Vagina (tissue), 2 donors: ENCODE results near the gene FKTN.
A peak's percentile ranks its signal among the peaks of the same experiment; 100 is the strongest.

Experiments used
- POLR2A ChIP-seq, 2 donors: fragments of 450-650 bp; IDR thresholded peaks; one replicate each; pipeline ENCODE4 v1.6.1; 2017; ENCODE audit warnings: antibody characterized with exemption in 2 of 2, mild to moderate bottlenecking in 2 of 2, moderate library complexity in 2 of 2
- POLR2AphosphoS5 ChIP-seq, 2 donors: sonication (generic); formaldehyde crosslinking; IDR thresholded peaks; one replicate each; pipeline ENCODE4 v1.9.0; 2017; ENCODE audit warnings: antibody characterized with exemption in 2 of 2, mild to moderate bottlenecking in 2 of 2, low read depth in 1 of 2; ENCODE audit not compliant: insufficient read depth in 1 of 2
- TF ChIP-seq, protein P1 (sequence below), 3 experiments: fragments of 450-650 bp in 2 of 3; fragments of 200-600 bp in 1 of 3; sonication (generic) in 1 of 3; IDR thresholded peaks; one replicate each; pipeline ENCODE4 v1.5.1; 2017 to 2019; ENCODE audit warnings: antibody characterized with exemption in 3 of 3, mild to moderate bottlenecking in 2 of 3, moderate library complexity in 2 of 3

DNA sequence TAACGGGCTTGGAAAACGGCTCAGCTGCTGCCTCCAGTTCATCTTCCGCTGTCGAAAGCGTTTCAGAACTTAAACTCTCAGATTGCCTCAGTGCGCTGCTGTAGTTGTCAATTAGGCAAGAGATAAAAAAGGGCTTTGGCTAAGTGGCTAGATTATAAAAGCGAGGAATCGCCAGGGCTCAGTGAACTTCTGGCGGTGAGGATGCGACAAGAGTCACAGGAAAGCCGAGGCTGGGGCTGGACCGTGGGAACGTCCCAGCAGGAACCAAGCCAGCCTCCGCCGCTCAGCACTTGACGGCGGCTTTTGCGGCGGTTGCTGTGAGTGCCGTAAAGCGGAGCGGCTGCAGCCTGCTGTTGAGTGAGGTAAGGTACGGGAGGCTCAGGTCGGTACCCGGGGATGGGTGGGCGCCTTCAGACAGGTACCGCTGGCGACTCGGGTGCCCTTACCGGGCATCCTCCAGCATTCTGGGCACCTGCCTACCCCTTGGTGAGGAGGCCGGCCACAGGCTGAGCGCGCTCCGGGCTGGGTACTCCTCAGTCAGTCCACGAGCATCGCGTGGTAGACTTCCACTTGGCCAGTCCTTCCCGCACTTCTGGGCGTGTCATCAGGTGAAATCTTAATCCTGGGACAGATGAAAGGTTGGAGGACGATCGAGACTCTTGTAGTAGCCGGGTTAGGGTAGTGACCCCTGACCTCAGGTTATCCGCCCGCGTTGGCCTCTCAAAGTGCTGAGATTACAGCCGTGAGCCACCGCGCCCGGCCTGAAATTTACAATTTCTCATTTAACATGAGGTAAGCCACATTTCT, at the start of gene FKTN:
- TF ChIP-seq, protein P1, sequence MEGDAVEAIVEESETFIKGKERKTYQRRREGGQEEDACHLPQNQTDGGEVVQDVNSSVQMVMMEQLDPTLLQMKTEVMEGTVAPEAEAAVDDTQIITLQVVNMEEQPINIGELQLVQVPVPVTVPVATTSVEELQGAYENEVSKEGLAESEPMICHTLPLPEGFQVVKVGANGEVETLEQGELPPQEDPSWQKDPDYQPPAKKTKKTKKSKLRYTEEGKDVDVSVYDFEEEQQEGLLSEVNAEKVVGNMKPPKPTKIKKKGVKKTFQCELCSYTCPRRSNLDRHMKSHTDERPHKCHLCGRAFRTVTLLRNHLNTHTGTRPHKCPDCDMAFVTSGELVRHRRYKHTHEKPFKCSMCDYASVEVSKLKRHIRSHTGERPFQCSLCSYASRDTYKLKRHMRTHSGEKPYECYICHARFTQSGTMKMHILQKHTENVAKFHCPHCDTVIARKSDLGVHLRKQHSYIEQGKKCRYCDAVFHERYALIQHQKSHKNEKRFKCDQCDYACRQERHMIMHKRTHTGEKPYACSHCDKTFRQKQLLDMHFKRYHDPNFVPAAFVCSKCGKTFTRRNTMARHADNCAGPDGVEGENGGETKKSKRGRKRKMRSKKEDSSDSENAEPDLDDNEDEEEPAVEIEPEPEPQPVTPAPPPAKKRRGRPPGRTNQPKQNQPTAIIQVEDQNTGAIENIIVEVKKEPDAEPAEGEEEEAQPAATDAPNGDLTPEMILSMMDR (IDR thresholded peaks at IDR 0.05): no peak
- no peak for TF ChIP-seq POLR2A (IDR thresholded peaks at IDR 0.05)
- TF ChIP-seq POLR2AphosphoS5 (IDR thresholded peaks at IDR 0.05; ENCODE audit: insufficient read depth in 1 of 2, low read depth in 1 of 2): peak in 1 of 2 donors; percentile 65
